Measurements from ENCODE around the gene YOD1.

- TF ChIP-seq CTCF (IDR thresholded peaks at IDR 0.05) (no peak), POLR2A (IDR thresholded peaks at IDR 0.05) (no peak)
These were observed 14.1 kb downstream of the YOD1 start for GRCh38 chr1:207036865-207037264.

Measured in esophagus squamous epithelium (tissue), 4 donors.